ENCODE data around the gene NUMBL.
"Not testable (repeated sequence)": the region's sequence is repeated elsewhere in the genome, so short reads cannot be mapped to it uniquely, and the experiment has no call there.

Gene NUMBL

DNA sequence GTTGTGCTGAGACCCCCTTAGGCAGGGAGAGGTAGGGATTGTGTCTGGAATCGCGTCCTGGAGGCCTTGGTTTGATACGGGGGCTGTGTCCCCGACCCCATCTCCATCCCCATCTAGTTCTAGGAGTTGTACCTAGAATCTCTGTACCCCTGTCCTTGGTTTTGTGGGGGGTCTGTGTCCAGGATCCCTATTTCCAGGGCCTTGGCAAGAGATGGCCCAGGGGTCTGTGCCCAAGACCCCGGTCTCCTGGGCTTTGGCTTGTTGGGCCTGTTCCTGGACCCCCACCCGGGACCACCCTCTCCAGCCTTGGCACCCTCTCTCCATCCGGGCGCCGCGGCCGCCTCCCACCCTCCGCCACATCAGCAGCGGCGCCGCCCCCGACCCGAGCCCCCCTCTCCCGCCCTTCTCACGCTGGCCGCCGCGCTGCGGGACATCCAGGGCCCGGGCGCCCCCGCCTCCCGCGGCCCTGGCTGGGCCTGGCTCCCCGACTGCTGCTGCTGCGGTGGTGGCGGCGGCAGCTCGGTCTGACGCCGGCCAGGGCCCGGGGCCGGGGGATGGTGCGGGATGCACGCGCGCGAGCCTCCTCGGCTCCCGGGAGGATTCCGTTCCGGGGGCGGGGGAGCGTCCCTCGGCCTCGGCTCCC is at the start of gene NUMBL:
Gene NUMBL, minus strand, starts transcription at position 602 of the 643 bp plus-strand sequence. Its CDS starts 168 bp downstream, at position 434.
- no peak for DNase-seq

DNA sequence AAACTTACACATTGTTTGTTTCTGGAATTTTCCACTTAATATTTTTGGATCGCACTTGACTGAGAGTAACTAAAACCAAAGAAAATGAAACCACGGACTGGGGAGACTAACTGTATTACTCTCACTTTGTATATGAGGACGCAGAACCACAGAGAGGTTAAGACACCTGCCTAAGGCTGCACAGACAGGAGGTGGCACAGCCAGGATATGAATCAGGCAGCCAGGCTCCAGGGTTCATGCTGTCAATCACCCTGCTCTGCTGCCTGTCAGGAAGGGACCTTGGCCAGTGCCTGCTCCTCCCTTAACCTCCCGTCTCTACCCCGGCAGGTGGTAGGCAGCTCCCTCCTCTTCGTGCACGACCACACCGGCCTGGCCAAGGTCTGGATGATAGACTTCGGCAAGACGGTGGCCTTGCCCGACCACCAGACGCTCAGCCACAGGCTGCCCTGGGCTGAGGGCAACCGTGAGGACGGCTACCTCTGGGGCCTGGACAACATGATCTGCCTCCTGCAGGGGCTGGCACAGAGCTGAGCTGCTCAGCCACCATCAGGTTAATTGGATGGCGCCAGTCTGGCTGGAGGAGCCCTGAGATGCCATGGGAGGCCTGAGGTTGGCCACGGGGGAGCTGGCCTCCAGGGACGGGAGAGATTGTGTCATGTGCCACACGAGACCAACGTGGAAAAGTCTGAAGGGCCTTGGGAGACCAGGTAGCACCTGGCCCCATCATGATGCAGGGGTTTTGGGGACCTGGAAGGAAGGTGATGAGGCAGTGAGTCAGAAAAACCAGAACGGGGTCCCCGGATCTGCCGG is 48.8 kb upstream of the NUMBL start:
- no peak for DNase-seq

- DNase-seq = no peak
Measured at GRCh38 chr19:40737102-40737644, 46.7 kb upstream of the NUMBL start.

DNA sequence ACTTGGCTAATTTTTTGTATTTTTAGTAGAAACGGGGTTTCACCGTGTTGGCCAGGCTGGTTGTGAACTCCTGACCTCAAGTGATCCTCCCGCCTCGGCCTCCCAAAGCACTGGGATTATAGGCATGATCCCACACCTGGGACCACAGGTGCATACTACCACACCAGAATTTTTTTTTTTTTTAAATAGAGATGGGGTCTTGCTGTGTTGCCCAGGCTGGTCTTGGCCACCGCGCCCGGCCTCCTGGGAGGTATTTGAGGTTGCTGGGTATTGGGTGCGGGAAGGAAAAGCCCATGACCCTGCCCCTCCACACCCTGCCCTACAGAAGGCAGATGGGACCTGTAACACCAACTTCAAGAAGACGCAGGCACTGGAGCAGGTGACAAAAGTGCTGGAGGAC is 46.2 kb upstream of the NUMBL start:
- DNase-seq = no peak

GRCh38 chr19:40735013-40735771 is 44.7 kb upstream of the NUMBL start:
- no peak for DNase-seq

DNA sequence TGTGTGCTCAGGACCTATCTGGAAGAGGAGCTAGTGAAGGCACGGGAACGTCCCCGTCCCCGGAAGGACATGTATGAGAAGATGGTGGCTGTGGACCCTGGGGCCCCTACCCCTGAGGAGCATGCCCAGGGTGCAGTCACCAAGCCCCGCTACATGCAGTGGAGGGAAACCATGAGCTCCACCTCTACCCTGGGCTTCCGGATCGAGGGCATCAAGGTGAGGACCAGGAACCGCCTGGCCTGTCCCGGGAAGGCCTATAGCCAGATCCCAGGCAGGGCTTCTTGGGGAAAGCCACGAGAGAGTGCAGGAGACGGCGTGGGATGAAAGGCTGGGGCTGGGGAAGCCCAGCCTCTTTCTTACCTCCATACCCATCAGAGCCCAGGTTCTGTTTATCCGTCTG is 42.7 kb upstream of the NUMBL start:
- DNase-seq = no peak

DNA sequence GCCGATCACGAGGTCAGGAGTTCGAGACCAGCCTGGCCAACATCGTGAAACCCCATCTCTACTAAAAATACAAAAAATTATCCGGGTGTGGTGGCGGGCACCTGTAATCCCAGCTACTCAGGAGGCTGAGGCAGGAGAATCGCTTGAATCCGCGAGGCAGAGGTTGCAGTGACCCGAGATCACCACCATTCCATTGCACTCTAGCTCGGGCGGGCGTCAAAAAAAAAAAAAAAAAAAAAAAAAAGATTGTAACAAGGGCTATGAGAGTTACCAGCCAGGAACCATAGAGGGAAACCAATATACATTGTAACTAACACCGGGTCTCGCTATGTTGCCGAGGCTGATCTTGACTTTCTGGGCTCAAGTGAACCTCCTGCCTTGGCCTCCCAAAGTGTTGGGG is 41.9 kb upstream of the NUMBL start:
- not testable (repeated sequence) for DNase-seq

DNA sequence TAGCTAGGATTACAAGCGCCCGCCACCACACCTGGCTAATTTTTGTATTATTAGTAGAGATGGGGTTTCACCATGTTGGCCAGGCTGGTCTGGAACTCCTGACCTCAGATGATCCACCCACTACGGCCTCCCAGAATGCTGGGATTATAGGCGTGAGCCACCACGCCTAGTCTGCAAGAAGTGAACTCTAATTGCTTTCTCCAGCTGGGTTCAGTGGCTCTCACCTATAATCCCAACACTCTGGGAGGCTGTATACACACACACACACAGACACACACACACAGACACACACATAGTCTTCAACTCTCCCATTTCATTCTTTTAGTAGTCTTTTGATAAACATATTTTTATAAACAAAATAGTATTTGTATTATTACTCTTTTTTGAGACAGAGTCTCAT is 39.6 kb upstream of the NUMBL start:
- DNase-seq = not testable (repeated sequence)

DNA sequence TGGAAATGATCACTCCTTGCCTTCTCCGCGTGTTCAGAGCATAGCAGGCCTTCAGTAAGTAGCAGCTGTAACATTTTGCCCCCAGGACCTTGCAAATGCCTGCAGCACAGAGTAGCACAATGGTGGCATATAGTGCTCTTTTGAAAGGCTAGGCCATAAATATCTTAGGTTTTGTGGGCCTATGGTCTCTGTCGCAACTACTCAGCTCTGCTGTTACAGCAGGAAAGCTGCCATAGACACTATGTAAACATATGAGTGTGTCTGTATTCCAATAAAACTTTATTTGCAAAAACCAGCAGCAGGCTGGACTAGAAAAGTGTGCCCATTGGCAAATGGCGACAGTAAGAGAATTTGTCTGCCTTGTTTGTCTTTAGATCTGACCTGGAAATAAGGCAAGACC is 35.8 kb upstream of the NUMBL start:
- DNase-seq = no peak

DNA sequence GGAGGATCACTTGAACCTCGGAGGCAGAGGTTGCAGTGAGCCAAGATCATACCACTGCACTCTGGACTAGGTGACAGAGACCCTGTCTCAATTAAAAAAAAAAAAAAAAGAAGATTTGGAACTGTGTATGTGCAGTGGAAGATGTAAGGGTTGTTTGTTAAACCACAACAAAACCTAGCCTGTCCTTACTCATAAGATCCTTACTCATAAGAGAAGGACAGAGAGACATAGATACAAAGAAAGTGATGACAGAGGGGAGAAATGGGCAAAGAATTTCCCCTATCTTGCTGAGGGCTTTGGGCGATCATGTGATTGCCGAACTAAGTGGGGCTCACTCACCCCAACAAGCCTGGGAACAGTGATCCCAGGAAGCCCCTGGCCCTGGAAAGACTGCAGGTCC is 34.4 kb upstream of the NUMBL start:
- DNase-seq = no peak

DNA sequence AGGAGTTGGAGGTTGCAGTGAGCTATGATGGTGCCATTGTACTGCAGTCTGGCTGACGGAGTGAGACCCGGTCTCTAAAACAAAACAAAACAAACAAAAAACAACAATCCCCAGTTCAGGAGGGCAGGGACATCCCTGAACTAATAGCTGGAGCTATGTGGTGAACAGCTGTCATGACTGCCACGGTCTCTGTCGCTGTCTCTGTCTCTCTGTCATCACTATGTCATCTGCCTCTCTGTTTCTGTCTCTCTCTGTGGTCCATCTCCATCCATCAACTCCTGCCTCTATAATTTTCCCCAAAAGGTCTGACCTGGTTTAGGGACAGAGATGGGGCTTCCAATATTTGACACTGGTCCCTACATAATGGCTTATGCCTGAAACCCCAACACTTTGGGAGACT is 33.9 kb upstream of the NUMBL start:
- no peak for DNase-seq

- DNase-seq = no peak
Measured at GRCh38 chr19:40723661-40724254, 33.3 kb upstream of the NUMBL start.

- no peak for DNase-seq
Measured at GRCh38 chr19:40721936-40722661, 31.6 kb upstream of the NUMBL start.

GRCh38 chr19:40721140-40721486 is 30.7 kb upstream of the NUMBL start:
- DNase-seq = no peak

DNA sequence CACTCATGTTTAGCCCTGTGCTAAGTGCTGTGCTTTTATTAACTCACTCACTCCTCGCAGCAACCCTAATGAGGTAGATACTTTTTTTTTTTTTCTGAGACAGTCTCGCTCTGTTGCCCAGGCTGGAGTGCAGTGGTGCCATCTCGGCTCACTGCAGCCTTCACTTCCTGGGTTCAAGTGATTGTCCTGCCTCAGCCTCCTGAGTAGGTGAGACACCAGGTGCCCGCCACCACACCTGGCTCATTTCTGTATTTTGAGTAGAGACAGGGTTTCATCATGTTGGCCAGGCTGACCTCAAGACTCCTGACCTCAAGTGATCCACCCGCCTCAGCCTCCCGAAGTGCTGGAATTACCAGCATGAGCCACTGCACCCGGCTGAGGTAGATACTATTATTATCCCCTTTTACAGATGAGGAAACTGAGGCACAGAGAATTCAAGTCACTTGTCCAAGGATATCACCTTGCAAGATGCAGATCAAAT is 29.0 kb upstream of the NUMBL start:
- DNase-seq = no peak

- DNase-seq = peak in 12 of 56 donors; percentile 5 to 45 (median 20)
Measured at GRCh38 chr19:40718774-40719391, 28.4 kb upstream of the NUMBL start.

DNA sequence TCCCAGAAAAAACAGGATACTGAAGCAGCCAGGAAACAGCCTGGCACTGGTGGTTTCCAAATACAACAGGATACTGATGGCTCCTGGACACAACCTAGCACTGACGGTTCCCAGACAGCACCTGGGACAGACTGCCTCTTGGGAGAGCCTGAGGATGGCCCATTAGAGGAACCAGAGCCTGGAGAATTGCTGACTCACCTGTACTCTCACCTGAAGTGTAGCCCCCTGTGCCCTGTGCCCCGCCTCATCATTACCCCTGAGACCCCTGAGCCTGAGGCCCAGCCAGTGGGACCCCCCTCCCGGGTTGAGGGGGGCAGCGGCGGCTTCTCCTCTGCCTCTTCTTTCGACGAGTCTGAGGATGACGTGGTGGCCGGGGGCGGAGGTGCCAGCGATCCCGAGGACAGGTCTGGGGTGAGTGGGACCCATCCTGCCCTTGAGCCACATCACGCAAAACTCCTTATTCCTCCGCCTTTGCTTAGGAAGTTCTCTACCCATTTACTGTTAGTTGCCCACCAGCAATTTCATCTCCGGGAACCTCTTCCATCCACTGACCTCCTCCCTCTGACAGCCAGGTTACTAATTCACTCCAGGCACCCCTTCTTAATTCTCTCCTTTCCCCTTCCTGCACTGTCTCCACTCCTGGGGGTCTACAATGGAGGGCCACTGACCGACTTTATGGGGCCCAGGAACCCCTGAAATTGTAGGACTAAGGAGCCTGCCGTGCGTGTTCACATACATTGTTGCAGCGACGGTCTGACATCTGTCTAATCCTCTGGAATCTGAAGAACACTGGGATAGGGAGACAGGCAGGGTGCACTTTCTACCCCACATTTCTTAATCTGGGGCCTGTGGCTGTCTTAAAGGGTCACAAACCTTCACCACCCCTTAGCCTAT is 27.7 kb upstream of the NUMBL start:
- DNase-seq = no peak

- peak in 11 of 56 donors; percentile 35 to 68 (median 49) for DNase-seq
Measured at GRCh38 chr19:40717325-40717879, 27.0 kb upstream of the NUMBL start.

Measured in amygdala (tissue), 56 donors.